A673 (cell line): ENCODE data around the gene MAP7D3.

Experiments
- EZH2 ChIP-seq: fragments of 200-600 bp; sonication (generic); IDR thresholded peaks from 2 replicates; pipeline ENCODE4 v1.6.1; 2017; ENCODE audit warnings: borderline replicate concordance, low read depth, mild to moderate bottlenecking, mixed read lengths, antibody characterized with exemption, low read length; ENCODE audit not compliant: poor library complexity, severe bottlenecking
- TF ChIP-seq, protein P1 (sequence below): fragments of 300-800, 200-600 bp; sonication (generic); conservative IDR thresholded peaks from 2 replicates; pipeline ENCODE4 v1.5.1; 2017; ENCODE audit warnings: low read depth, mild to moderate bottlenecking, antibody characterized with exemption, low read length, moderate library complexity, mixed read lengths

DNA sequence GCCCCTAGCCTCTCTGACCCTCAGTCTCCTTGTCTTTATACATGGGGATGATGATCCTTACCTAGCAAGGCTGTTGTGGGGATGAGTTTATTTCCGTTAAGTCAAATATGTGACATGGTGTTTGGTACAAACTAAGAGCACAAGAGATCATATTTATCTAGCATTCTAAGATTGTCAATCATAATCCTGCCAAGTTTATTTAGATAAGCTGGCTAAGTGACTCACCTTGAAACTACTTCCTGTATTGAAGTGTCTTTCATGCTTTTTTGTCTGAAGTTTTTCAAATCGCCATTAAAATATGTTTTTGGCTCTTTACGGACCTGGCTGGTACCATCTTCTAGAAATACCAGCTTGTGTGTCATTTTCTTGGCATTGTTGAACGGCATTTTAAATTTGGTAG lies 30.7 kb downstream of the MAP7D3 start:
- TF ChIP-seq, protein P1, sequence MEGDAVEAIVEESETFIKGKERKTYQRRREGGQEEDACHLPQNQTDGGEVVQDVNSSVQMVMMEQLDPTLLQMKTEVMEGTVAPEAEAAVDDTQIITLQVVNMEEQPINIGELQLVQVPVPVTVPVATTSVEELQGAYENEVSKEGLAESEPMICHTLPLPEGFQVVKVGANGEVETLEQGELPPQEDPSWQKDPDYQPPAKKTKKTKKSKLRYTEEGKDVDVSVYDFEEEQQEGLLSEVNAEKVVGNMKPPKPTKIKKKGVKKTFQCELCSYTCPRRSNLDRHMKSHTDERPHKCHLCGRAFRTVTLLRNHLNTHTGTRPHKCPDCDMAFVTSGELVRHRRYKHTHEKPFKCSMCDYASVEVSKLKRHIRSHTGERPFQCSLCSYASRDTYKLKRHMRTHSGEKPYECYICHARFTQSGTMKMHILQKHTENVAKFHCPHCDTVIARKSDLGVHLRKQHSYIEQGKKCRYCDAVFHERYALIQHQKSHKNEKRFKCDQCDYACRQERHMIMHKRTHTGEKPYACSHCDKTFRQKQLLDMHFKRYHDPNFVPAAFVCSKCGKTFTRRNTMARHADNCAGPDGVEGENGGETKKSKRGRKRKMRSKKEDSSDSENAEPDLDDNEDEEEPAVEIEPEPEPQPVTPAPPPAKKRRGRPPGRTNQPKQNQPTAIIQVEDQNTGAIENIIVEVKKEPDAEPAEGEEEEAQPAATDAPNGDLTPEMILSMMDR = no peak
- no peak for TF ChIP-seq EZH2
